ENCODE measurements around the gene FOXJ1. TPM values are rescaled to one million over a fixed set of nuclear protein-coding genes. Genes with fewer than 3 reads are reported as not detected.

The FOXJ1 gene
- total and polyA plus RNA-seq, 2 of the 13 experiments (the other 11 are each of a cell fraction or from before 2014, with no cell fraction given), result 0.98 to 1.6 TPM

DNA sequence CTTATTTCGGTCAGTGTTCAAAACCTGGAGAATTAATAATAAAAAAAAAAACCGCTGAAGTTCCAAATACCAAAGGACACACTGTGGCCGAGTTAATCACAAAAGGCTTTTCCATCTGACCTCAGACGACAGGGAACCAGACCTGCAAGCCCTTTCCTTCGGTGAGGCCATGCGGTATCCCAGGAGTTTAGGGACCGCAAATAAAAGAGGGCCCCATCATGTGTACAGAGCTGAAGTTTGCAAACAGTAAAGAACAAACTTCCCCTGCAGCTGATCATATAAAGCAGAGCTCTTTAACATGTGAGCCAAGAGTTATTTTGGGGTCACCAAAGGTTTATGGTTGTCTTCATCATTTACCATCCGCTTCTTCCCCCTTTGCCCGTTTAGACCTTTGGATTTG is 33.0 kb upstream of the FOXJ1 start (continued):
- TF ChIP-seq TFAP4 (IDR thresholded peaks at IDR 0.05; ENCODE audit: borderline replicate concordance, low read depth), result peak; percentile 92
- TF ChIP-seq, protein P1, sequence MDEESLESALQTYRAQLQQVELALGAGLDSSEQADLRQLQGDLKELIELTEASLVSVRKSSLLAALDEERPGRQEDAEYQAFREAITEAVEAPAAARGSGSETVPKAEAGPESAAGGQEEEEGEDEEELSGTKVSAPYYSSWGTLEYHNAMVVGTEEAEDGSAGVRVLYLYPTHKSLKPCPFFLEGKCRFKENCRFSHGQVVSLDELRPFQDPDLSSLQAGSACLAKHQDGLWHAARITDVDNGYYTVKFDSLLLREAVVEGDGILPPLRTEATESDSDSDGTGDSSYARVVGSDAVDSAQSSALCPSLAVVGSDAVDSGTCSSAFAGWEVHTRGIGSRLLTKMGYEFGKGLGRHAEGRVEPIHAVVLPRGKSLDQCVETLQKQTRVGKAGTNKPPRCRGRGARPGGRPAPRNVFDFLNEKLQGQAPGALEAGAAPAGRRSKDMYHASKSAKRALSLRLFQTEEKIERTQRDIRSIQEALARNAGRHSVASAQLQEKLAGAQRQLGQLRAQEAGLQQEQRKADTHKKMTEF (CRISPR knock-in tag; IDR thresholded peaks at IDR 0.05), result peak; percentile 59; the same call in 1 of the 2 replicates
- TF ChIP-seq, protein P2, sequence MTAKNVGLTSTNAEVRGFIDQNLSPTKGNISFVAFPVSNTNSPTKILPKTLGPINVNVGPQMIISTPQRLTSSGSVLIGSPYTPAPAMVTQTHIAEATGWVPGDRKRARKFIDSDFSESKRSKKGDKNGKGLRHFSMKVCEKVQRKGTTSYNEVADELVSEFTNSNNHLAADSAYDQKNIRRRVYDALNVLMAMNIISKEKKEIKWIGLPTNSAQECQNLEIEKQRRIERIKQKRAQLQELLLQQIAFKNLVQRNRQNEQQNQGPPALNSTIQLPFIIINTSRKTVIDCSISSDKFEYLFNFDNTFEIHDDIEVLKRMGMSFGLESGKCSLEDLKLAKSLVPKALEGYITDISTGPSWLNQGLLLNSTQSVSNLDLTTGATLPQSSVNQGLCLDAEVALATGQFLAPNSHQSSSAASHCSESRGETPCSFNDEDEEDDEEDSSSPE (CRISPR knock-in tag; IDR thresholded peaks at IDR 0.05), result peak; percentile 5; the same call in 1 of the 2 replicates
- TF ChIP-seq, protein P3, sequence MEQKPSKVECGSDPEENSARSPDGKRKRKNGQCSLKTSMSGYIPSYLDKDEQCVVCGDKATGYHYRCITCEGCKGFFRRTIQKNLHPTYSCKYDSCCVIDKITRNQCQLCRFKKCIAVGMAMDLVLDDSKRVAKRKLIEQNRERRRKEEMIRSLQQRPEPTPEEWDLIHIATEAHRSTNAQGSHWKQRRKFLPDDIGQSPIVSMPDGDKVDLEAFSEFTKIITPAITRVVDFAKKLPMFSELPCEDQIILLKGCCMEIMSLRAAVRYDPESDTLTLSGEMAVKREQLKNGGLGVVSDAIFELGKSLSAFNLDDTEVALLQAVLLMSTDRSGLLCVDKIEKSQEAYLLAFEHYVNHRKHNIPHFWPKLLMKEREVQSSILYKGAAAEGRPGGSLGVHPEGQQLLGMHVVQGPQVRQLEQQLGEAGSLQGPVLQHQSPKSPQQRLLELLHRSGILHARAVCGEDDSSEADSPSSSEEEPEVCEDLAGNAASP (CRISPR knock-in tag; IDR thresholded peaks at IDR 0.05; ENCODE audit: borderline replicate concordance), result peak; percentile 85; the same call in 1 of the 2 replicates
- TF ChIP-seq, protein P4, sequence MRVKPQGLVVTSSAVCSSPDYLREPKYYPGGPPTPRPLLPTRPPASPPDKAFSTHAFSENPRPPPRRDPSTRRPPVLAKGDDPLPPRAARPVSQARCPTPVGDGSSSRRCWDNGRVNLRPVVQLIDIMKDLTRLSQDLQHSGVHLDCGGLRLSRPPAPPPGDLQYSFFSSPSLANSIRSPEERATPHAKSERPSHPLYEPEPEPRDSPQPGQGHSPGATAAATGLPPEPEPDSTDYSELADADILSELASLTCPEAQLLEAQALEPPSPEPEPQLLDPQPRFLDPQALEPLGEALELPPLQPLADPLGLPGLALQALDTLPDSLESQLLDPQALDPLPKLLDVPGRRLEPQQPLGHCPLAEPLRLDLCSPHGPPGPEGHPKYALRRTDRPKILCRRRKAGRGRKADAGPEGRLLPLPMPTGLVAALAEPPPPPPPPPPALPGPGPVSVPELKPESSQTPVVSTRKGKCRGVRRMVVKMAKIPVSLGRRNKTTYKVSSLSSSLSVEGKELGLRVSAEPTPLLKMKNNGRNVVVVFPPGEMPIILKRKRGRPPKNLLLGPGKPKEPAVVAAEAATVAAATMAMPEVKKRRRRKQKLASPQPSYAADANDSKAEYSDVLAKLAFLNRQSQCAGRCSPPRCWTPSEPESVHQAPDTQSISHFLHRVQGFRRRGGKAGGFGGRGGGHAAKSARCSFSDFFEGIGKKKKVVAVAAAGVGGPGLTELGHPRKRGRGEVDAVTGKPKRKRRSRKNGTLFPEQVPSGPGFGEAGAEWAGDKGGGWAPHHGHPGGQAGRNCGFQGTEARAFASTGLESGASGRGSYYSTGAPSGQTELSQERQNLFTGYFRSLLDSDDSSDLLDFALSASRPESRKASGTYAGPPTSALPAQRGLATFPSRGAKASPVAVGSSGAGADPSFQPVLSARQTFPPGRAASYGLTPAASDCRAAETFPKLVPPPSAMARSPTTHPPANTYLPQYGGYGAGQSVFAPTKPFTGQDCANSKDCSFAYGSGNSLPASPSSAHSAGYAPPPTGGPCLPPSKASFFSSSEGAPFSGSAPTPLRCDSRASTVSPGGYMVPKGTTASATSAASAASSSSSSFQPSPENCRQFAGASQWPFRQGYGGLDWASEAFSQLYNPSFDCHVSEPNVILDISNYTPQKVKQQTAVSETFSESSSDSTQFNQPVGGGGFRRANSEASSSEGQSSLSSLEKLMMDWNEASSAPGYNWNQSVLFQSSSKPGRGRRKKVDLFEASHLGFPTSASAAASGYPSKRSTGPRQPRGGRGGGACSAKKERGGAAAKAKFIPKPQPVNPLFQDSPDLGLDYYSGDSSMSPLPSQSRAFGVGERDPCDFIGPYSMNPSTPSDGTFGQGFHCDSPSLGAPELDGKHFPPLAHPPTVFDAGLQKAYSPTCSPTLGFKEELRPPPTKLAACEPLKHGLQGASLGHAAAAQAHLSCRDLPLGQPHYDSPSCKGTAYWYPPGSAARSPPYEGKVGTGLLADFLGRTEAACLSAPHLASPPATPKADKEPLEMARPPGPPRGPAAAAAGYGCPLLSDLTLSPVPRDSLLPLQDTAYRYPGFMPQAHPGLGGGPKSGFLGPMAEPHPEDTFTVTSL (CRISPR knock-in tag; IDR thresholded peaks at IDR 0.05; ENCODE audit: borderline replicate concordance), result peak; percentile 52; the same call in 1 of the 2 replicates
- TF ChIP-seq ZNF567 (CRISPR knock-in tag; IDR thresholded peaks at IDR 0.05; ENCODE audit: borderline replicate concordance), result no peak
- peak; percentile 58; the same call in 1 of the 2 replicates for TF ChIP-seq ETV5 (CRISPR knock-in tag; IDR thresholded peaks at IDR 0.05; ENCODE audit: borderline replicate concordance)
- no peak for TF ChIP-seq ZNF317 (CRISPR knock-in tag; IDR thresholded peaks at IDR 0.05)
- TF ChIP-seq ZNF331 (CRISPR knock-in tag; IDR thresholded peaks at IDR 0.05), result peak; percentile 39; the same call in 1 of the 2 replicates
- TF ChIP-seq MYC (CRISPR knock-in tag; IDR thresholded peaks at IDR 0.05; ENCODE audit: borderline replicate concordance), result peak; percentile 42; the same call in 1 of the 2 replicates
- no peak for TF ChIP-seq ZNF263 (CRISPR knock-in tag; IDR thresholded peaks at IDR 0.05)
- no peak for TF ChIP-seq ZNF136 (CRISPR knock-in tag; IDR thresholded peaks at IDR 0.05; ENCODE audit: low read depth)
- TF ChIP-seq ZNF660 (CRISPR knock-in tag; IDR thresholded peaks at IDR 0.05; ENCODE audit: borderline replicate concordance, low read depth), result no peak
- TF ChIP-seq HNF4A (CRISPR knock-in tag; IDR thresholded peaks at IDR 0.05), result peak; percentile 32; the same call in 1 of the 2 replicates
- TF ChIP-seq NONO (IDR thresholded peaks at IDR 0.05), result no peak
- no peak for TF ChIP-seq NONO (CRISPR knock-in tag; conservative IDR thresholded peaks at IDR 0.05)
- TF ChIP-seq HNF4G (IDR thresholded peaks at IDR 0.05; ENCODE audit: borderline replicate concordance, low read depth, low read length), result 0 out of 2 replicates have a peak, but pooled peaks have one; percentile 14
- no peak for TF ChIP-seq HNF4G (CRISPR knock-in tag; IDR thresholded peaks at IDR 0.05; ENCODE audit: borderline replicate concordance, low read depth)
- TF ChIP-seq SKI (IDR thresholded peaks at IDR 0.05; ENCODE audit: partially characterized antibody), result peak; percentile 18
- 0 out of 2 replicates have a peak, but pooled peaks have one; percentile 31 for TF ChIP-seq KAT8 (CRISPR knock-in tag; IDR thresholded peaks at IDR 0.05)
